Endodermal cell (in vitro differentiated cells): ENCODE results near the gene EEFSEC. TPM values are rescaled to one million over a fixed set of nuclear protein-coding genes. Genes with fewer than 3 reads are reported as not detected.

ENCODE experiments used
- DNase-seq: peaks from one replicate; pipeline ENCODE4 v3.0.0-alpha.2; 2017
- H3K27ac ChIP-seq: 2 replicates; pipeline ENCODE4 v1.5.1; 2013; ENCODE audit warnings: mild to moderate bottlenecking, low read depth, low read length, moderate library complexity
- H3K27me3 ChIP-seq: 2 replicates; pipeline ENCODE4 v1.6.1; 2013; ENCODE audit warnings: mild to moderate bottlenecking, low read length, moderate library complexity; ENCODE audit not compliant: insufficient read depth, control insufficient read depth, poor library complexity, severe bottlenecking
- H3K36me3 ChIP-seq: 2 replicates; pipeline ENCODE4 v1.7.0; 2013; ENCODE audit warnings: mild to moderate bottlenecking, low read length, moderate library complexity; ENCODE audit not compliant: control insufficient read depth, insufficient read depth
- H3K4me1 ChIP-seq: one replicate; pipeline ENCODE4 v1.7.0; 2013; ENCODE audit warnings: low read length; ENCODE audit not compliant: control insufficient read depth, insufficient read depth
- H3K4me3 ChIP-seq: 2 replicates; pipeline ENCODE4 v1.5.1; 2013; ENCODE audit warnings: mild to moderate bottlenecking, low read length, moderate library complexity
- H3K9ac ChIP-seq: 2 replicates; pipeline ENCODE4 v1.6.1; 2013; ENCODE audit warnings: mild to moderate bottlenecking, low read length, moderate library complexity; ENCODE audit not compliant: poor library complexity, severe bottlenecking; ENCODE audit errors: extremely low read depth
- H3K9me3 ChIP-seq: 2 replicates; pipeline ENCODE4 v1.6.1; 2013; ENCODE audit warnings: mild to moderate bottlenecking, low read length, moderate library complexity; ENCODE audit not compliant: control insufficient read depth
- H3K27ac Mint-ChIP-seq: 2 replicates; pipeline ENCODE4 v1.8.0; 2020; ENCODE audit warnings: mixed read lengths
- H3K27me3 Mint-ChIP-seq: 2 replicates; pipeline ENCODE4 v1.8.0; 2021; ENCODE audit warnings: mild to moderate bottlenecking, mixed read lengths; ENCODE audit not compliant: insufficient read depth
- H3K36me3 Mint-ChIP-seq: 2 replicates; pipeline ENCODE4 v1.8.0; 2020; ENCODE audit warnings: low read depth, mixed read lengths
- H3K4me1 Mint-ChIP-seq: 2 replicates; pipeline ENCODE4 v1.8.0; 2020; ENCODE audit warnings: mixed read lengths
- H3K4me3 Mint-ChIP-seq: 2 replicates; pipeline ENCODE4 v1.8.0; 2020; ENCODE audit warnings: mild to moderate bottlenecking, moderate library complexity, mixed read lengths
- H3K9me3 Mint-ChIP-seq: 2 replicates; pipeline ENCODE4 v1.8.0; 2020; ENCODE audit warnings: mild to moderate bottlenecking, mixed read lengths
- WGBS, 2 experiments: methylation state at CpG; one replicate each; pipeline versions ENCODE4 v1.1.5 to v1.1.7; 2013; ENCODE audit warnings: missing lambda C conversion rate in 2 of 2, mixed read lengths in 1 of 2; ENCODE audit not compliant: insufficient coverage in 1 of 2, insufficient read length in 1 of 2; 5-methylcytosine and 5-hydroxymethylcytosine counted together
- total RNA-seq, 2 donors: library from RNA; stranded (reverse); fragmentation: NEBNext Ultra II Directional in 1 of 2; extraction: Animal tissue kit (Norgen Biotek cat#: 25700) in 1 of 2; gene quantifications; 2 replicates in 1 of 2; 3 replicates in 1 of 2; pipeline ENCODE4 v1.2.1, GENCODE V29; 2021
- TF ChIP-seq, protein P1 (sequence below): fragments of 200-600 bp; sonication (generic); conservative IDR thresholded peaks from 2 replicates; pipeline ENCODE4 v1.5.0; 2021; ENCODE audit warnings: antibody characterized with exemption, mild to moderate bottlenecking

EEFSEC gene
- total RNA-seq, 2 donors from 2014 or later, result 11.9 to 15.8 TPM

DNA sequence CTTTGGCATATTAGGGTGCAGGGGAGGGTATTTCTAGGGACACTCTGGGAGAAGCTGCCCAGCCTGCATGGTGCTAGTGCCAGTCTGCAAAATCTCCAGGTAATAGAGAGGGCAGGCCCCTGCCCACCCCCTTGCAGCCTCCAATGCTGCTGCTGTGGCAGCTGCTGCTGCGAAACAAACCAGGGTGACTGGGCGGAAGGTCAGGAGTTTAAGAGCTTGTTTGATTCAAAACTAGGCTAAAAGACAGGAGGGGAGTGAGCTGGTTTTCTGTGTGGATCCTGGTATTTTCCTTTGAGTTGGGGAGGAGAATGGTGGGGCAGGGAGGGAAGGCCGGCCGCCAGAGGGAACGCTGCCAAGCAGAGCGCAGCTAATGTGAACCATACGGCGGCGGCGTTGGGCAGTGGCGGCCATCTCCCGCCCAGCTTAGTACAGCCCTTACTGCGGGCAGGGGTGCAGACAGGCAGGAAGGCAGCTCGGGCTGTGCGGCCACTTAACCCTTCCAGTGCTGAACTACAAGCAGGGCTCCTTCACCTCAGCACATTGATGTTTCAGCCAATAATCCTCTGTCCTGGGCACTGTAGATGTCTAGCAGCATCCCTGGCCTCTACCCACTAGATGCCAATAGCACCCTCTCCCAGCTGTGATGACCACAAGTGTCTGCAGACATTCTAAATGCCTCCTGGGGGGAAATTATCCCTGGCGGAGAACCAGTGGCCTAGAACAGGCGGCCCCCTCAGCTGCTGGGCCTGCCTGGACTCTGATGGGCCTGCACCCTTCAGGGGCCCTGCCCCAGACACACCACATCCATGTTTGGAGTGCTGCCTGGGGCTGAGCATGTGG is 125.7 kb downstream of the EEFSEC start:
- H3K9ac ChIP-seq, result no peak overlapping the region
- peaks cover 33% of the 10 kb centered on the region for H3K4me1 ChIP-seq
- TF ChIP-seq, protein P1, sequence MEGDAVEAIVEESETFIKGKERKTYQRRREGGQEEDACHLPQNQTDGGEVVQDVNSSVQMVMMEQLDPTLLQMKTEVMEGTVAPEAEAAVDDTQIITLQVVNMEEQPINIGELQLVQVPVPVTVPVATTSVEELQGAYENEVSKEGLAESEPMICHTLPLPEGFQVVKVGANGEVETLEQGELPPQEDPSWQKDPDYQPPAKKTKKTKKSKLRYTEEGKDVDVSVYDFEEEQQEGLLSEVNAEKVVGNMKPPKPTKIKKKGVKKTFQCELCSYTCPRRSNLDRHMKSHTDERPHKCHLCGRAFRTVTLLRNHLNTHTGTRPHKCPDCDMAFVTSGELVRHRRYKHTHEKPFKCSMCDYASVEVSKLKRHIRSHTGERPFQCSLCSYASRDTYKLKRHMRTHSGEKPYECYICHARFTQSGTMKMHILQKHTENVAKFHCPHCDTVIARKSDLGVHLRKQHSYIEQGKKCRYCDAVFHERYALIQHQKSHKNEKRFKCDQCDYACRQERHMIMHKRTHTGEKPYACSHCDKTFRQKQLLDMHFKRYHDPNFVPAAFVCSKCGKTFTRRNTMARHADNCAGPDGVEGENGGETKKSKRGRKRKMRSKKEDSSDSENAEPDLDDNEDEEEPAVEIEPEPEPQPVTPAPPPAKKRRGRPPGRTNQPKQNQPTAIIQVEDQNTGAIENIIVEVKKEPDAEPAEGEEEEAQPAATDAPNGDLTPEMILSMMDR, result peak; percentile 31
- peak overlapping the region; percentile 48 for H3K27ac ChIP-seq
- no peaks in the 10 kb centered on the region for H3K9me3 ChIP-seq
- Mint-ChIP-seq H3K9me3 (no peaks in the 10 kb centered on the region), H3K36me3 (no peaks in the 10 kb centered on the region), H3K27me3 (peaks cover 16% of the 10 kb centered on the region), H3K4me1 (peaks cover 60% of the 10 kb centered on the region), H3K27ac (peak overlapping the region; percentile 9), H3K4me3 (no peak overlapping the region)
- no peak overlapping the region for H3K4me3 ChIP-seq
- H3K27me3 ChIP-seq, result no peaks in the 10 kb centered on the region
- 66 to 68% methylated on average over 13 to 17 of the region's 17 CpGs for WGBS, 2 experiments
- no peaks in the 10 kb centered on the region for H3K36me3 ChIP-seq
- peak; percentile 72 for DNase-seq

DNA sequence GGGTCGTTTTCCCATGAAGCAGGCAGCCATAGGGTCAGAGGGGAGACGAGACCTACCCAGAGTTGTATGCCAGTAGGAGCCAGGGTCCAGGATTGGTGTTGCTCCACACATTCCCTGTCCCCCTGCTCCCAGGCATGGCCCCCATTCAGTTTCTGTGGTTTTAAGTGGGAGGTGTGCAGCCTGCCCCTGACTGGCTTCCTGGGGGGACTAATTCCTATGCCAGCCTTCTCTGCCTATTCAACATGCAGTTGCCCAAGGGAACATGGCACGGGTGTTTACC is 126.3 kb downstream of the EEFSEC start:
- H3K9ac ChIP-seq, result no peak overlapping the region
- no peak overlapping the region for H3K4me3 Mint-ChIP-seq
- peak; percentile 48 for DNase-seq
- peaks cover 16% of the 10 kb centered on the region for H3K27me3 Mint-ChIP-seq
- peak overlapping the region; percentile 38 for H3K27ac Mint-ChIP-seq
- no peaks in the 10 kb centered on the region for H3K36me3 ChIP-seq
- no peak overlapping the region for H3K4me3 ChIP-seq
- H3K27me3 ChIP-seq, result no peaks in the 10 kb centered on the region
- 78 to 96% methylated on average over 2 to 3 of the region's 3 CpGs for WGBS, 2 experiments
- H3K27ac ChIP-seq, result no peak overlapping the region
- H3K9me3 Mint-ChIP-seq, result no peaks in the 10 kb centered on the region
- TF ChIP-seq, protein P1, result no peak
- H3K4me1 ChIP-seq, result peaks cover 33% of the 10 kb centered on the region
- peaks cover 60% of the 10 kb centered on the region for H3K4me1 Mint-ChIP-seq
- H3K9me3 ChIP-seq, result no peaks in the 10 kb centered on the region
- no peaks in the 10 kb centered on the region for H3K36me3 Mint-ChIP-seq

DNA sequence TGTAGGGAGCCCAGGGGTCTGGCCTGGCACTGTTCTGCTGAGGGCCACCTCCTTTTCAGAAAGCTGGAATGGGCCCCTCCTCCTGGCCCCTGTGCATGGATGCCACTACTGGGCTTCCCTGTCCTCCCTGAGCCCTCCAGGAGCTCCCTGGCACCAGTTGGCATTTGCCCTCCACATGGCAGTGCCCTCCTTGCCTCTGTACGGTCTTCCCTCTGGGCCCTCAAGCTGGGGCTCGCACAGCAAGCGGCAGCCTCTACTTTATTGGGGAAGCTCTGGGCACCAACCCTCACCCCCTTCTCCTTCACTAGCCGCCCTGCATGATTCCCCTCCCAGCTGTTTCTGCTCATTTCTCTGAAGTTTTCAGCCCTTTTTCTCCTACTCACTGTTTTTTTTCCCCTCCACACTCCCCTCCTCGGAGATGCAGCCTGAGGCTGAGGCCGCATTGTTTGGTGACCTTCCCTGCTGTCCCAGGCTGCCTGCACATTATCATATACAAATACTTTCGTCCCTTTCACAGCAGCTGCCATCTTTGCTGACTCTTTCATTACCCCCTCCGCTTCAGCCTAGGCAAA is 127.3 kb downstream of the EEFSEC start:
- no peaks in the 10 kb centered on the region for H3K36me3 Mint-ChIP-seq
- TF ChIP-seq, protein P1, result no peak
- no peak overlapping the region for H3K9ac ChIP-seq
- H3K4me3 ChIP-seq, result no peak overlapping the region
- no peaks in the 10 kb centered on the region for H3K9me3 ChIP-seq
- H3K27me3 ChIP-seq, result no peaks in the 10 kb centered on the region
- peaks cover 60% of the 10 kb centered on the region for H3K4me1 Mint-ChIP-seq
- peak overlapping the region; percentile 92 for H3K27ac Mint-ChIP-seq
- DNase-seq, result peak; percentile 92
- peaks cover 33% of the 10 kb centered on the region for H3K4me1 ChIP-seq
- WGBS, 2 experiments, result 7% methylated on average over 3 to 8 of the region's 8 CpGs
- H3K27ac ChIP-seq, result peak overlapping the region; percentile 18
- peaks cover 17% of the 10 kb centered on the region for H3K27me3 Mint-ChIP-seq
- H3K36me3 ChIP-seq, result no peaks in the 10 kb centered on the region
- peak overlapping the region; percentile 39 for H3K4me3 Mint-ChIP-seq
- no peaks in the 10 kb centered on the region for H3K9me3 Mint-ChIP-seq
